Smooth muscle cell (in vitro differentiated cells): ENCODE results near the gene SLC2A10. TPM values are rescaled to one million over a fixed set of nuclear protein-coding genes. Genes with fewer than 3 reads are reported as not detected.

Experiments
- DNase-seq: peaks from one replicate; lab custom pipeline; 2025; ENCODE audit not compliant: unreplicated experiment; lab: John Stamatoyannopoulos, UW
- H2AFZ ChIP-seq: fragments of 200-600 bp; sonication (generic); 2 replicates; pipeline ENCODE4 v1.6.0; 2016; ENCODE audit warnings: antibody characterized with exemption, low read depth, mild to moderate bottlenecking
- H3F3A ChIP-seq: fragments of 200-600 bp; sonication (generic); 2 replicates; pipeline ENCODE4 v1.6.0; 2017; ENCODE audit warnings: antibody characterized with exemption, low read depth
- H3K27ac ChIP-seq: fragments of 200-600 bp; sonication (generic); 2 replicates; pipeline ENCODE4 v1.5.1; 2016; ENCODE audit warnings: low read depth, mild to moderate bottlenecking
- H3K27me3 ChIP-seq: fragments of 200-600 bp; sonication (generic); 2 replicates; pipeline ENCODE4 v1.6.1; 2016; ENCODE audit warnings: low read depth, mild to moderate bottlenecking
- H3K36me3 ChIP-seq: fragments of 200-600 bp; sonication (generic); 2 replicates; pipeline ENCODE4 v1.5.1; 2016; ENCODE audit warnings: low read depth
- H3K4me1 ChIP-seq: fragments of 200-600 bp; sonication (generic); 2 replicates; pipeline ENCODE4 v1.5.1; 2016; ENCODE audit warnings: low read depth
- H3K4me2 ChIP-seq: fragments of 200-600 bp; sonication (generic); 2 replicates; pipeline ENCODE4 v1.6.0; 2016; ENCODE audit warnings: mild to moderate bottlenecking
- H3K4me3 ChIP-seq: fragments of 200-600 bp; sonication (generic); 2 replicates; pipeline ENCODE4 v1.5.1; 2016; ENCODE audit warnings: mild to moderate bottlenecking
- H3K79me2 ChIP-seq: fragments of 200-600 bp; sonication (generic); 2 replicates; pipeline ENCODE4 v1.6.0; 2016; ENCODE audit warnings: low read depth, mild to moderate bottlenecking
- H3K9ac ChIP-seq: fragments of 200-600 bp; sonication (generic); 2 replicates; pipeline ENCODE4 v1.6.0; 2016; ENCODE audit warnings: low read depth
- H3K9me3 ChIP-seq: fragments of 200-600 bp; sonication (generic); replicated peaks from 2 replicates; pipeline ENCODE4 v1.5.1; 2016; ENCODE audit warnings: low read depth
- H4K20me1 ChIP-seq: fragments of 200-600 bp; sonication (generic); 2 replicates; pipeline ENCODE4 v1.6.0; 2016; ENCODE audit warnings: low read depth
- WGBS: methylation state at CpG from one replicate; pipeline ENCODE4 v1.1.7; 2016; ENCODE audit warnings: low lambda C conversion rate; 5-methylcytosine and 5-hydroxymethylcytosine counted together
- polyA plus RNA-seq: library from polyadenylated mRNA; unstranded; fragments of >200 nt; fragmentation: Nextera tagmentation; extraction: Ambion mirVana; gene quantifications from 2 replicates; pipeline ENCODE4 v1.2.1, GENCODE V29; 2016
- total RNA-seq: library from RNA; depleted of rRNA; stranded (reverse); fragments of >200 nt; gene quantifications from 2 replicates; pipeline ENCODE4 v1.2.3, GENCODE V29; 2014
- TF ChIP-seq, protein P1 (sequence below): fragments of 200-600 bp; sonication (generic); IDR thresholded peaks from 2 replicates; pipeline ENCODE4 v1.5.1; 2017; ENCODE audit warnings: borderline replicate concordance, mild to moderate bottlenecking, antibody characterized with exemption; ENCODE audit not compliant: insufficient read depth, poor library complexity, severe bottlenecking

Gene SLC2A10
- total and polyA plus RNA-seq, 2 experiments from 2014 or later = 40.5 to 43.7 TPM

DNA sequence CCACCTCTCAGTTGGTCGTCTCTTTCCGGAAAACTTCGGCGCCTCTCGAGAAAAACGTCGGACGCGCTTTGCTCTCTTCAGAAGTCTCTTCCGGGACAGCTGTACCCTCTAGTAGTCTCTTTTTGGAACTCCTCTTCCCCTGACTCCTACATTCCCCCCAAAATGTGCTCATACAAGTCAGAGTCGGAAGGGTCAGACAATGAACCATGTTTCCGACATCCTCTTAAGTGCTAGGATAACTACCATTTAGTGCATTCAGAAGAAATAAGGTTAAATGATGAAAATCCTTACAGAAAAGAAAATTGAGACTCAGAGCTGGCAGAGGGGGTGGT, 19.7 kb upstream of the SLC2A10 start:
- Histone ChIP-seq H4K20me1 (peaks cover 17% of the 10 kb centered on the region), H3F3A (peaks cover 11% of the 10 kb centered on the region), H3K27me3 (no peaks in the 10 kb centered on the region), H3K9me3 (no peaks in the 10 kb centered on the region), H3K79me2 (peaks cover 39% of the 10 kb centered on the region), H2AFZ (peak overlapping the region; percentile 45), H3K9ac (peak overlapping the region; percentile 88), H3K27ac (peak overlapping the region; percentile 94), H3K4me2 (peak overlapping the region; percentile 84), H3K4me1 (peaks cover 19% of the 10 kb centered on the region), H3K36me3 (no peaks in the 10 kb centered on the region), H3K4me3 (peak overlapping the region; percentile 76)
- DNase-seq = no peak
- TF ChIP-seq, protein P1, sequence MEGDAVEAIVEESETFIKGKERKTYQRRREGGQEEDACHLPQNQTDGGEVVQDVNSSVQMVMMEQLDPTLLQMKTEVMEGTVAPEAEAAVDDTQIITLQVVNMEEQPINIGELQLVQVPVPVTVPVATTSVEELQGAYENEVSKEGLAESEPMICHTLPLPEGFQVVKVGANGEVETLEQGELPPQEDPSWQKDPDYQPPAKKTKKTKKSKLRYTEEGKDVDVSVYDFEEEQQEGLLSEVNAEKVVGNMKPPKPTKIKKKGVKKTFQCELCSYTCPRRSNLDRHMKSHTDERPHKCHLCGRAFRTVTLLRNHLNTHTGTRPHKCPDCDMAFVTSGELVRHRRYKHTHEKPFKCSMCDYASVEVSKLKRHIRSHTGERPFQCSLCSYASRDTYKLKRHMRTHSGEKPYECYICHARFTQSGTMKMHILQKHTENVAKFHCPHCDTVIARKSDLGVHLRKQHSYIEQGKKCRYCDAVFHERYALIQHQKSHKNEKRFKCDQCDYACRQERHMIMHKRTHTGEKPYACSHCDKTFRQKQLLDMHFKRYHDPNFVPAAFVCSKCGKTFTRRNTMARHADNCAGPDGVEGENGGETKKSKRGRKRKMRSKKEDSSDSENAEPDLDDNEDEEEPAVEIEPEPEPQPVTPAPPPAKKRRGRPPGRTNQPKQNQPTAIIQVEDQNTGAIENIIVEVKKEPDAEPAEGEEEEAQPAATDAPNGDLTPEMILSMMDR = no peak
- under 1% methylated on average over 12 of the region's 12 CpGs for WGBS

DNA sequence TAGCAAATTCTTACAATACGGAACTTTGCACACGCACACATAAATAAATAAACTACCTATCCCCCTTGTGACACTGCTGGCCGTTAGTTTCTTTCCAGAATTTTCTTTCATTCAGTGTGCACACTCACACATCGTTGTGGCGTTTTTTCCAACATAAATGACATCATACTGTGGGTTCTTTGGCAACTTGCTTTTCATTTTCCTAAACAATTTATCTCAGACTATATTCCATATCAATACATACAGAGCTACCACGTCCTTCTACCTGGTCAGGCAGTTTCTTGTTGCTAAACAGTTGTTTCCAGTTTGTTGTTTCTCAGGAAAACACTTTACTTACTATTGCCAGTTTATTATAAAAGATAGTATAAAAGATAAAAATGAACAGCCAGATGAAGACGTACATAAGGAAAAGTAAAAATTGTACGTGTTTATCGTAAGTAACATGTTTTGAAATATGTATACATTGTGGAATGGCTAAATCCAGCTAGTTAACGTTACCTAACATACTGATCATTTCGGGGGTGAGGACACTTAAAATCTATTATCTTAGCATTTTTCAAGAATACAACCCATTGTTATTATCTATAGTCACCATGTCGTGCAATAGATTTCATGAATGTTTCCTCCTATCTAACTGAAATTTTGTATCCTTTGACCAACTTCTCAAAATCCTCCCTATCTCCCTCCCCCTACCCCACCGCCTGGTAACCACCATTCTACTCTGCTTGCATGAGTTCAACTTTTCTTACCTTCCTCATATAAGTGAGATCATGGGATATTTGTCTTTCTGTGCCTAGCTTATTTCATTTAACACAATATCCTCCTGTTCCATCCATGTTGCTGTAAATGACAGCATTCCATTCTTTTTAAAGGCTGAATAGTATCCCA, 19.0 kb upstream of the SLC2A10 start:
- DNase-seq = no peak
- WGBS = 77% methylated on average over 13 of the region's 13 CpGs
- Histone ChIP-seq H3K79me2 (peaks cover 33% of the 10 kb centered on the region), H3K9ac (peak overlapping the region; percentile 88), H3K4me2 (peak overlapping the region; percentile 84), H3K9me3 (no peaks in the 10 kb centered on the region), H3K27ac (peak overlapping the region; percentile 94), H4K20me1 (peaks cover 17% of the 10 kb centered on the region), H3K36me3 (no peaks in the 10 kb centered on the region), H3K4me3 (peak overlapping the region; percentile 76), H3F3A (peaks cover 15% of the 10 kb centered on the region), H3K4me1 (peaks cover 24% of the 10 kb centered on the region), H3K27me3 (no peaks in the 10 kb centered on the region), H2AFZ (peak overlapping the region; percentile 45)
- TF ChIP-seq, protein P1 = no peak

DNA sequence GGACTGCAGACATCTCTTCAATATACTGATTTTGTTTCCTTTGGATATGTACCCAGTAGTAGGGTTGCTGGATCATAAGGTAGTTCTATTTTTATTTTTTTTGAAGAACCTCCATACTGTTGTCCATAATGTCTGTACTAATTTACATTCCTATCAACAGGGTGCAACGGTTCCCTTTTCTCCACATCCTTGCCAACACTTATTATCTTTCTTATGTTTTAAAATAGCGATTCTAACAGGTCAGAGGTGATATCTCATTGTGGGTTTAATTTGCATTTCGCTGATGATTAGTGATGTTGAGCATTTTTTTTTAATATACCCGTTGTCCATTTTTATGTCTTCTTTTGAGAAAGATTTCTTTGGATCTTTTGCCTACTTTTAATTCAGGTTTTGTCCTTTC, 18.3 kb upstream of the SLC2A10 start:
- H4K20me1 ChIP-seq = peaks cover 17% of the 10 kb centered on the region
- H3K79me2 ChIP-seq = peaks cover 26% of the 10 kb centered on the region
- no peaks in the 10 kb centered on the region for H3K36me3 ChIP-seq
- no peak overlapping the region for H3K4me3 ChIP-seq
- no peak overlapping the region for H3K27ac ChIP-seq
- no peak overlapping the region for H3K9ac ChIP-seq
- TF ChIP-seq, protein P1 = no peak
- WGBS = 92% methylated on average over 4 of the region's 4 CpGs
- H3K9me3 ChIP-seq = no peaks in the 10 kb centered on the region
- H3K4me2 ChIP-seq = no peak overlapping the region
- no peak for DNase-seq
- H3K27me3 ChIP-seq = no peaks in the 10 kb centered on the region
- no peak overlapping the region for H2AFZ ChIP-seq
- peaks cover 18% of the 10 kb centered on the region for H3F3A ChIP-seq
- H3K4me1 ChIP-seq = peaks cover 32% of the 10 kb centered on the region

- H3K9me3 ChIP-seq = no peaks in the 10 kb centered on the region
- TF ChIP-seq, protein P1 = no peak
- no peaks in the 10 kb centered on the region for H3K79me2 ChIP-seq
- H4K20me1 ChIP-seq = no peaks in the 10 kb centered on the region
- no peaks in the 10 kb centered on the region for H3K36me3 ChIP-seq
- no peak overlapping the region for H3K4me2 ChIP-seq
- no peak overlapping the region for H2AFZ ChIP-seq
- 65% methylated on average over 2 of the region's 2 CpGs for WGBS
- no peak overlapping the region for H3K4me3 ChIP-seq
- H3K4me1 ChIP-seq = peaks cover 29% of the 10 kb centered on the region
- H3K27ac ChIP-seq = peak overlapping the region; percentile 99
- H3K9ac ChIP-seq = no peak overlapping the region
- H3K27me3 ChIP-seq = no peaks in the 10 kb centered on the region
- no peak for DNase-seq
- H3F3A ChIP-seq = peaks cover 15% of the 10 kb centered on the region
Measured at GRCh38 chr20:46694484-46694883, 15.0 kb upstream of the SLC2A10 start.
